Fibroblast of gingiva (primary cell): ENCODE measurements around the gene CST7.

Source experiments
- DNase-seq: peaks from one replicate; pipeline ENCODE4 v3.0.0-alpha.2; 2011; ENCODE audit warnings: low read depth

CST7 gene

GRCh38 chr20:25003002-25003401, 53.9 kb downstream of the CST7 start:
- DNase-seq, result no peak

GRCh38 chr20:25005220-25005619, 56.2 kb downstream of the CST7 start:
- DNase-seq, result peak; percentile 68

GRCh38 chr20:25005661-25006060, 56.6 kb downstream of the CST7 start:
- DNase-seq, result no peak

GRCh38 chr20:25006431-25007167, 57.5 kb downstream of the CST7 start:
- no peak for DNase-seq

- no peak for DNase-seq
These were observed 58.6 kb downstream of the CST7 start for GRCh38 chr20:25007491-25008305.

- no peak for DNase-seq
These were observed 59.5 kb downstream of the CST7 start for GRCh38 chr20:25008388-25009217.
